HuH-7.5 (cell line): ENCODE measurements around the gene NUMB.

ENCODE experiments used
- DNase-seq: peaks from one replicate; pipeline ENCODE4 v3.0.0; 2011; ENCODE audit warnings: low spot score

The NUMB gene

GRCh38 chr14:73232984-73233383 is 225.4 kb downstream of the NUMB start:
- DNase-seq: no peak

- DNase-seq: peak; percentile 71
Observed at GRCh38 chr14:73231981-73232851, 226.1 kb downstream of the NUMB start.

GRCh38 chr14:73230051-73230450 is 228.3 kb downstream of the NUMB start:
- DNase-seq: no peak

- no peak for DNase-seq
Observed at GRCh38 chr14:73227812-73228781, 230.2 kb downstream of the NUMB start.

GRCh38 chr14:73225496-73225895 is 232.8 kb downstream of the NUMB start:
- DNase-seq: no peak
